ENCODE results near the gene NFKBIA. TPM values are rescaled to one million over a fixed set of nuclear protein-coding genes. Genes with fewer than 3 reads are reported as not detected.

NFKBIA gene
- total and polyA plus RNA-seq, 7 donors: 95.5 to 340 (median 258) TPM

DNA sequence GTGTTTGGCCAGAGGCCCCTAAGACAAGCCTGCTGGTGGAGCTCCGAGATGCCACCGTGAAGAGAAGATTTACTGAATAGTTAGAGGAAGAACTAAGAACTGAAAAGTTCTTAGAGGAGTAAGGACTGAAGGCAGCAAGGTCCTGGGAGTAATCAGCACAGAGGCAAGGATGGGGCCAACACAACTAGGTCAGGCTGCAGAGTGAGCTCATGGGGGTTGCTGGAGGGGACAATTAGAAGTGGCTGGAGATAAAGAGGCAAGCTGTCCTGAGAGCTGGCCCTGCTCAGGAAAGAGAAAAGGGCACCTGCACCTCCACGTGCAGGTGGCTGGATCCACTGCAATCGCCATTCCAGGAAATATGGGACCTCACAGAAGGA, 52.7 kb downstream of the NFKBIA start:
- Histone ChIP-seq H3K4me3 (no peak overlapping the region), H3K4me1 (no peaks in the 10 kb centered on the region), H3K27me3 (no peaks in the 10 kb centered on the region), H3K27ac (peak overlapping the region in 1 of 4 donors; percentile 25), H3K9me3 (no peaks in the 10 kb centered on the region), H3K36me3 (no peaks in the 10 kb centered on the region)
- WGBS, 2 donors: 63 to 89% methylated on average over 4 of the region's 4 CpGs
- DNase-seq: no peak
- intact Hi-C loops (cut with DNase I): no loop called here
- TF ChIP-seq POLR2A (IDR thresholded peaks at IDR 0.05): no peak
- TF ChIP-seq, protein P1, sequence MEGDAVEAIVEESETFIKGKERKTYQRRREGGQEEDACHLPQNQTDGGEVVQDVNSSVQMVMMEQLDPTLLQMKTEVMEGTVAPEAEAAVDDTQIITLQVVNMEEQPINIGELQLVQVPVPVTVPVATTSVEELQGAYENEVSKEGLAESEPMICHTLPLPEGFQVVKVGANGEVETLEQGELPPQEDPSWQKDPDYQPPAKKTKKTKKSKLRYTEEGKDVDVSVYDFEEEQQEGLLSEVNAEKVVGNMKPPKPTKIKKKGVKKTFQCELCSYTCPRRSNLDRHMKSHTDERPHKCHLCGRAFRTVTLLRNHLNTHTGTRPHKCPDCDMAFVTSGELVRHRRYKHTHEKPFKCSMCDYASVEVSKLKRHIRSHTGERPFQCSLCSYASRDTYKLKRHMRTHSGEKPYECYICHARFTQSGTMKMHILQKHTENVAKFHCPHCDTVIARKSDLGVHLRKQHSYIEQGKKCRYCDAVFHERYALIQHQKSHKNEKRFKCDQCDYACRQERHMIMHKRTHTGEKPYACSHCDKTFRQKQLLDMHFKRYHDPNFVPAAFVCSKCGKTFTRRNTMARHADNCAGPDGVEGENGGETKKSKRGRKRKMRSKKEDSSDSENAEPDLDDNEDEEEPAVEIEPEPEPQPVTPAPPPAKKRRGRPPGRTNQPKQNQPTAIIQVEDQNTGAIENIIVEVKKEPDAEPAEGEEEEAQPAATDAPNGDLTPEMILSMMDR (IDR thresholded peaks at IDR 0.05): no peak
- no peak for TF ChIP-seq POLR2AphosphoS5 (IDR thresholded peaks at IDR 0.05)
- TF ChIP-seq EP300 (IDR thresholded peaks at IDR 0.05): no peak

Other genes with a start within 250 kb of the NFKBIA start
- gene PSMA6, start 112.4 kb downstream of the NFKBIA start, total RNA-seq: 100 to 1,000 TPM; 104 to 203 (median 169) TPM
- gene PSMA6, start 112.4 kb downstream of the NFKBIA start, polyA plus RNA-seq: 100 to 1,000 TPM; 240 to 344 (median 257) TPM
- not detected for gene INSM2, start 129.4 kb upstream of the NFKBIA start, total RNA-seq
- under 1 TPM in 1 of 3 donors, not detected in 2; 0.03 TPM for gene INSM2, start 129.4 kb upstream of the NFKBIA start, polyA plus RNA-seq

All from sigmoid colon (tissue), 7 donors.